GM03348 (cell line): ENCODE results near the gene FIGNL1.
"Not testable (repeated sequence)": the region's sequence is repeated elsewhere in the genome, so short reads cannot be mapped to it uniquely, and the experiment has no call there.

ENCODE experiments used
- DNase-seq: peaks from one replicate; pipeline ENCODE4 v3.0.0; 2012; ENCODE audit warnings: low spot score

The FIGNL1 gene

DNA sequence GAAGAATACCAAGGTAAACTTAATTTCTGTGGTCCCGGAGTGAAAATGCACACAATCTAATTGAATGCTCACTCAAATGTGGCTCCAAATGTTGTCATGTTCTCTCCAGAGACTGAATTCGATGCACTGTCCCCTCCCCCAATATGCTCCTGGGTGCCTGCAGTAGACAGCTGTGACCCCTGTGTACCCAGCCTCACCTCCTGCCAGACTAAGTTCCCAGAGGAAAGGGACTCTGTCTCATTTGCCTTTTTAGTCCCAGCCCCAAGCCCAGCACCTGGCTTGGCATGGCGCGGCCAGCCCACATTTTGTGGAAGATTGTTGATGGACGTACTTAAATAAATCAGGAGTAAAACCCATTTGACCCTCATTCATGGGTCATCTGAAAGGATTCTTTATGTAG lies 21.8 kb upstream of the FIGNL1 start:
- no peak for DNase-seq

GRCh38 chr7:50470250-50471163 lies 20.4 kb upstream of the FIGNL1 start:
- no peak for DNase-seq

- no peak for DNase-seq
Measured at GRCh38 chr7:50469181-50469580, 19.0 kb upstream of the FIGNL1 start.

- peak; percentile 92 for DNase-seq
Measured at GRCh38 chr7:50467817-50468610, 17.9 kb upstream of the FIGNL1 start.

DNA sequence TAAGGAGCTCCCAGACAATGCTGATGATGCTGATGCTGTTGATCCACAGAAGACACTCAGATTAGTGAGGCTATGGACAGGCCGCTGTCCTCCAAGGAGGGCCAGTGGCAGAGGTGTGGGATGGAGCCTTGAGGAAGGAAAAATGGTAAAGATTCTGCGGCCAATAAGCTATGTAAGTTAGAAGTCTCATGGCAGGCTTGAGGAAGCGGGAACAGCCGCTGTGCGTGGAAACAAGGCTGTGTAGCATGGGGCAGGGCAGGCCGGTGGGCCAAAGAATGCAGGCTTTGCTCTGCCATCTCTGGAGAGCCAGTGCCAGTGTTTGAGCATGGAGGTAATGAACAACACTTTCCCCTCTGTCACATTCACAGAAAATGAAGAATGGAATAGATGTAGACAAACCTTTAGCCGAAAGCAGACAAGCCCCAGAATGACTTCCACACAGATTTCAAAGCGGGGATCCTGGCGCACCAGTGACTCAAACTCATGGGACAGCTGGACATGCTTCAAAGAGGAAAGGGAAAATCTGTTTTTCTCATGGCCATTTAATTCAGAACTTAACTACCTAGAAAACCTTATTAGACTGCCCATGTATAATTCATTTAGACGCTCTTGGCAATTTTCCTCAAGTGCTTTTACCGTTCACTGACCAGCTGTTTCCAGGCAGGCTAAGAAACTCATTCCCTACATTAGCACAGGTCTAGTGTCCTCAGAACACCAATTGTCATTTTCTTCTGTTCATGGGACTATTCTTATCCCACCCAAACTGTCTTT lies 16.9 kb upstream of the FIGNL1 start:
- no peak for DNase-seq

DNA sequence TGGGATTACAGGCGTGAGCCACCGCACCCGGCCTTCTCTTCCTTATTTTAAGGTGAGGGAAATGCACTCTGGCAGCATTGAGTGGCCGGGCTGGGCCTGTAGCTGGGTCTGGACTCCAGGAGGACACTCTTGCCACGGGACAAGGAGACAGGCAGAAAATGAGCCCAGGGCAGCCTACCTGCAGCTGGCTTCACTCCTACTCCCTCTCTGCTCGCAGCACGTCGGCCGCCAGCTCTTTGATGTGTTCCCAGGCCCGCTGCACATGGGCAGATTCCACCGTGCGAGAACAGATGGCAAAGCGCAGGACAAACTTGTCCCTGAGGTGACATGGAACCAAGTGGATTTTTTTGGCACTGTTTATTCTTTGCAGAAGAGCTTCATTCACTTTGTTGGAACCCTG lies 12.9 kb upstream of the FIGNL1 start:
- DNase-seq = no peak

- no peak for DNase-seq
Measured at GRCh38 chr7:50462361-50462760, 12.2 kb upstream of the FIGNL1 start.

DNA sequence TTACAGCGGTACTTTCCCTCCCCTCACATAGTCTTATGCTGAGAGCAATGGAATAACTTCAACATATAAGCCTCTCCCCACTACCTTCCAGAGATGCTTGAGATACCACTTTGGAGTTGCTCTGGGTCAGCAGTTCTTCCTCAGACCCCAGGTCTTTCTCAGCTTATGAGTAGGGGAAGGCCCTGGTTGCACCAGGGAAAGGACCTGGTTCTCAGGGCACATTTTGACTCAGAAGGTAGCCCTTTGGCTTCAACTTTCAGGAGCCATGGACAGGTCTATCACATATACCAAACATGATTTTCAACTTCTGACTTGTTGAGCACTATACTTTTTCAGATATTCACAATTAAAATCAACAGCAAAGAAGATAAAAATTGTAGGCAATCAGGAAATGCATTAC lies 11.5 kb upstream of the FIGNL1 start:
- no peak for DNase-seq

GRCh38 chr7:50459183-50459582 lies 9.0 kb upstream of the FIGNL1 start:
- not testable (repeated sequence) for DNase-seq

DNA sequence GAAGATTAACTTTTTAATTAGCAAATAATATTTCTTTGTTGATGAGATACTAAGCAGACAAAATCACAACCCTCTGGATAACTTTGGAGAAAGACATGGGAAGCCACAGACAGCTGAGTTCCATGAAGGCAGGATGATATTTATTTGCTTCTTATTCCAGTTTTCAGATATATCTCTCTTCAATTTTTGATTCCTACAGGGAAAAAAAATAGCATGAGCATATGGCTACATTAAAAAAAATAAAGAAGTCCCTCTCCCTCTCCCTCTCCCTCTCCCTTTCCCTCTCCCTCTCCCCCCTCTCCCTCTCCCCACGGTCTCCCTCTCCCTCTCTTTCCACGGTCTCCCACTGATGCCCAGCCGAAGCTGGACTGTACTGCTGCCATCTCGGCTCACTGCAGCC lies 8.5 kb upstream of the FIGNL1 start:
- DNase-seq = not testable (repeated sequence)

- no peak for DNase-seq
Measured at GRCh38 chr7:50456371-50457123, 6.4 kb upstream of the FIGNL1 start.

GRCh38 chr7:50455658-50456057 lies 5.5 kb upstream of the FIGNL1 start:
- DNase-seq = no peak

DNA sequence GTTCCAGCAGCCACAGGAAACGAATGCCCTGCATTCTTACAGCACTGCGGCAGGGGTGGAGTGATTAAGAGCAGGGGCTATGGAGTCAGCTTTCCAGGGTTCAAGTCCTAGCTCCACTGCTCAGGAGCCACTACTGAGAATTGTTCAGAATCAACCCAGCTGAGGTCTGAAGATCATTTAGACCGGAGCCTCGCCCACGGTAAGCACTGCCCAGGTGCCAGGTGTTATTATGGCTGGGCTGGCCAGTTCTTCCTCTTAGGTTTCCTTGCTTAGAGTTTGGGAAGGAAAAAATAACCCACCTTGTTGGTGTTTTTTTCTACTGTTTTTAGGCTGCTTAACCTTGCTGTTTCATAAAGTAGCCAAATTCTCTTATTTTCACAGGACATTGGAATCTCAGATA lies 4.8 kb upstream of the FIGNL1 start:
- DNase-seq = no peak

DNA sequence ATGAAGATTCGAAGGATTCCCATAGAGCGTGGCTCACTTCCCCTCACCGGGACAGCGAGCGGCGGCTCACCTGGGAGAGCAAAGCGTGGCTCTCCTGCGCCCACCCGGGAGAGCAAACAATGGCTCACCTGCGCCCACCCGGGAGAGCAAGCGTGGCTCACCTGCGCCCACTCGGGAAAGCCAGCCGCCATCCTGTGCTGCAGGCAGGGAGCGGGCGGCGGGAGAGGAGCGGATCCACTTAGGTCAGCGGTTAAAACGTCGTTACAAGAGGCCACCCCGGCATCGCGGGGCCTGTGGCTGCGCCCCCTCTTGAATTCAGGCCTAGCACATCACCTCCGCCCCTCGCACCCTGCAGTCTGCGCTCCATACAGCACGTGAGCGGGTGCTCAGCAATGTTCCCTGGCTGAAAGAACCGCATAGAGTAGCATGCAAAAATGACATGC lies 461 bp upstream of the FIGNL1 start:
- peak; percentile 34 for DNase-seq

- DNase-seq = no peak
Measured at GRCh38 chr7:50449501-50449880, 659 bp downstream of the FIGNL1 start.

GRCh38 chr7:50448823-50449222 lies 1.3 kb downstream of the FIGNL1 start:
- DNase-seq = no peak

DNA sequence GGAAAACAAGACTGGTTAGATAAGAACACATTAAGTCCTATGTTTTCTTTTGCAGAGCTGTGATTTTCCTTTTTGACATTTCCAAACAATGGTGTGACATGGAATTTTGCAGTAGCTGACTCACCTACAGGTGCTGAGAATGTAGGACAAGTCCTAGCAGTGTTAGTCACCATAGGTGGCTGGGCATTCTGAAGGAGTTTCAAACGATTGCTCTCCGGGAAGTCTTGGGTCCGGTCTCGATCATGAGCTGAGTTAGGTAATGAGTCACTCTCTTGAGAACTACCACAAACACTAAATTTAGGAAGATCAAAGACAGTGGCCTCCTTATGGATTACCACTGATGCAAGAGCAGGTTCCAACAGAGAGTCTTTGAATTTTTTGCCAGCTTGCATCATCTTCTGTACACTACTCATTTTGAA lies 3.6 kb downstream of the FIGNL1 start:
- DNase-seq = no peak

GRCh38 chr7:50436133-50436806 lies 13.9 kb downstream of the FIGNL1 start:
- peak; percentile 47 for DNase-seq

DNA sequence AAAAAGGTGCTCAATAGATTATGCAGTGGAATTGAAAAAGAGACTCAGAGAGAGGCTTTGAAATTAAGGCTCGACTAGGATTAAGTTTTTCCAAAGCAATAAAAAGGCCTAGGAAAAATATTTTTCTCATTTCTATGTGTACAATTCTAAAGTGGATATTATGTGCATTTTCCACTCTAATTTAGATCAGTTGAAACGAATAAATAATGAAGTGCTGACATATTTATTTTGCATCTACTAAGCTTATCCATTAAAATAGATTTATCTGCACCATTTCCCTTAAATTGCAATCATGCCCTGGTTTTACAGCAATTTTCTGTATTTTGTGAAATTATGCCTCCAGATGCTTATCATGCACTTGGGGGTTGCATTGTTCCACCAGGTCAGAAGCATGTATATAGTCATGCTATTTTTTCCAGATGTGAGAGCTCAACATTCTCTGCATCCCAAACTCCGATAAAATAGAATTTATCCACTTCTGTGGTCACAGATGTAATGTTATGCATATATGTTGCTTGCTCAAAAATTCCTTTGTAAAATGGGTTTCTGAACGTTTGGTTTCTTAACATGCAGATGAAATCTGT lies 18.3 kb downstream of the FIGNL1 start:
- DNase-seq = no peak

DNA sequence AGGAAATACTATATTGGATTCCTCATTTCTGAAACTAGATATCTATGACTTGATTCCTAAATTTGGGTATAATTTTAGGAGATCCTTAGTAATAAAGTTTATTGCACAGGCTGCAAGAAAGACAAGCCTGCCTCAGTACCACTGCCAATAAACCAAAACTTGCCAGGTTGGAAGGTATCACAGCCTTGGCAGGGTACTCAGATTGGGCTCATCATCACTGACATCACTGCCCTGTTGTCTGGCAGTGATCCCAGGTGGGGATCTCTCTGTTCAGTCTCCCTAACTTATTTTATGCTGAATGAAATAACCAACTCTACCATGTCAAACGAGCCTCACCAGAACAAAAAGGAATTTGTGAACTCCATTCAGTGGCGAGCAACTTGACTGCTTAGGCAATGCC lies 18.8 kb downstream of the FIGNL1 start:
- no peak for DNase-seq

DNA sequence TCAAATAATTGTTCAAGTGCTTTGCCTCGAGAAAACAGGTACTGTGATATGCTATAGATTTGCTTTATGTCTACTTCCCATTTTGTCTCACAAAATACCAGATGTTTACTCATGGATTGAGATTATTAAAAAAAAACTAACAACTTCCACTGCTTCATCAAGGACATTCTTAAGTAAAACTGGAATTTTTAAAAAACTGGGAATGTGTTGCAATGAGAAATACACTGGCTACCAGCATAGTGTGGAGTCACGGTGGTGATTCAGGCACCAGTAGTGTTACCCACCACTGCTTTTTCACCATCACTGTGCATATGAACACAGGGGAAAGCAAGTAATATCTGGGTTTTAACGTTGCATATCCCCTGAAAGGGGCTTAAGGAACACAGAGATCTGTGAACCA lies 21.2 kb downstream of the FIGNL1 start:
- no peak for DNase-seq
